HG03103 (cell line): Measurements from ENCODE around the gene RUSF1.

Experiments used
- ATAC-seq: cut with Tn5 transposase; IDR thresholded peaks from one replicate; pipeline ENCODE4 v1.9.1; 2021; ENCODE audit warnings: low read depth; ENCODE audit not compliant: unreplicated experiment

RUSF1 gene

GRCh38 chr16:31473264-31473984 is 34.8 kb downstream of the RUSF1 start:
- ATAC-seq: no peak

GRCh38 chr16:31472709-31473203 is 35.4 kb downstream of the RUSF1 start:
- ATAC-seq: no peak

GRCh38 chr16:31471875-31472708 is 36.1 kb downstream of the RUSF1 start, which contains the start of gene TGFB1I1:
Gene TGFB1I1, plus strand, starts transcription at chr16:31472152. Its CDS starts 37 bp downstream, at chr16:31472189.
- no peak for ATAC-seq

- no peak for ATAC-seq
Observed at GRCh38 chr16:31471241-31471874, 36.8 kb downstream of the RUSF1 start.

- no peak for ATAC-seq
Observed at GRCh38 chr16:31470615-31471014, 37.6 kb downstream of the RUSF1 start.

- ATAC-seq: no peak
Observed at GRCh38 chr16:31467858-31468257, 40.3 kb downstream of the RUSF1 start.

- peak; percentile 66 for ATAC-seq
Observed at GRCh38 chr16:31467151-31467773, 40.9 kb downstream of the RUSF1 start.

GRCh38 chr16:31466381-31466841 is 41.8 kb downstream of the RUSF1 start:
- no peak for ATAC-seq

GRCh38 chr16:31465788-31466370 is 42.3 kb downstream of the RUSF1 start:
- no peak for ATAC-seq

GRCh38 chr16:31464781-31465260 is 43.4 kb downstream of the RUSF1 start:
- ATAC-seq: no peak

- no peak for ATAC-seq
Observed at GRCh38 chr16:31464348-31464769, 43.8 kb downstream of the RUSF1 start.

- no peak for ATAC-seq
Observed at GRCh38 chr16:31461921-31462804, 46.0 kb downstream of the RUSF1 start.

GRCh38 chr16:31461201-31461920 is 46.8 kb downstream of the RUSF1 start:
- no peak for ATAC-seq

- no peak for ATAC-seq
Observed at GRCh38 chr16:31460582-31461002, 47.6 kb downstream of the RUSF1 start.

GRCh38 chr16:31459687-31460581 is 48.3 kb downstream of the RUSF1 start:
- ATAC-seq: peak; percentile 57

GRCh38 chr16:31458844-31459686 is 49.1 kb downstream of the RUSF1 start, which contains the start of gene ARMC5:
Gene ARMC5, plus strand, starts transcription at chr16:31459501. Its CDS starts 24 bp downstream, at chr16:31459525.
- peak; percentile 59 for ATAC-seq
